Osteoblast (primary cell): ENCODE results near the gene TEPSIN. TPM values are rescaled to one million over a fixed set of nuclear protein-coding genes. Genes with fewer than 3 reads are reported as not detected.
A peak's percentile ranks its signal among the peaks of the same experiment; 100 is the strongest.

Source experiments
- DNase-seq: peaks from one replicate; pipeline ENCODE4 v3.0.0; 2011; ENCODE audit warnings: low spot score, mixed read lengths; ENCODE audit not compliant: insufficient read length; ENCODE audit errors: missing footprints
- H2AFZ ChIP-seq: 2 replicates; pipeline ENCODE4 v1.6.0; 2011; ENCODE audit warnings: mild to moderate bottlenecking, low read length
- H3K27ac ChIP-seq: 2 replicates; pipeline ENCODE4 v1.5.1; 2011; ENCODE audit warnings: mild to moderate bottlenecking, low read depth, low read length, moderate library complexity
- H3K27me3 ChIP-seq: 2 replicates; pipeline ENCODE4 v1.6.0; 2012; ENCODE audit warnings: mild to moderate bottlenecking, control low read depth, inconsistent platforms, low read length, moderate library complexity; ENCODE audit not compliant: insufficient read depth
- H3K36me3 ChIP-seq: 2 replicates; pipeline ENCODE4 v1.5.1; 2011; ENCODE audit warnings: mild to moderate bottlenecking, low read length, control low read depth, moderate library complexity; ENCODE audit not compliant: insufficient read depth
- H3K4me1 ChIP-seq: 2 replicates; pipeline ENCODE4 v1.5.1; 2011; ENCODE audit warnings: mild to moderate bottlenecking, low read length, control low read depth, moderate library complexity; ENCODE audit not compliant: insufficient read depth
- H3K4me2 ChIP-seq: 2 replicates; pipeline ENCODE4 v1.6.0; 2011; ENCODE audit warnings: mild to moderate bottlenecking, low read length; ENCODE audit not compliant: insufficient read depth
- H3K4me3 ChIP-seq: fragments of 200-600 bp; sonication (generic); 3 replicates; pipeline ENCODE4 v1.5.1; 2012; ENCODE audit warnings: mild to moderate bottlenecking, low read length, inconsistent platforms; ENCODE audit not compliant: insufficient read depth
- H3K79me2 ChIP-seq: 2 replicates; pipeline ENCODE4 v1.6.0; 2012; ENCODE audit warnings: mild to moderate bottlenecking, low read length, control low read depth, inconsistent platforms; ENCODE audit not compliant: insufficient read depth
- H3K9me3 ChIP-seq: 2 replicates; pipeline ENCODE4 v1.5.1; 2011; ENCODE audit warnings: low read depth, low read length, control low read depth
- H4K20me1 ChIP-seq: 2 replicates; pipeline ENCODE4 v1.6.0; 2012; ENCODE audit warnings: mild to moderate bottlenecking, low read length, control low read depth; ENCODE audit not compliant: insufficient read depth
- total RNA-seq: library from RNA; depleted of rRNA; stranded (reverse); fragments of >200 nt; gene quantifications from 2 replicates; pipeline ENCODE4 v1.2.3, GENCODE V29; 2012
- TF ChIP-seq, protein P1 (sequence below): IDR thresholded peaks from 2 replicates; pipeline ENCODE4 v1.5.1; 2011; ENCODE audit warnings: mild to moderate bottlenecking, low read depth, low read length, moderate library complexity; ENCODE audit errors: extremely low read depth

The TEPSIN gene
- total RNA-seq, 1 donor = 16.6 TPM

- H3K9me3 ChIP-seq = no peaks in the 10 kb centered on the region
- H4K20me1 ChIP-seq = peaks cover 5% of the 10 kb centered on the region
- H3K79me2 ChIP-seq = peaks cover 31% of the 10 kb centered on the region
- H3K4me1 ChIP-seq = no peaks in the 10 kb centered on the region
- peak overlapping the region; percentile 20 for H3K27ac ChIP-seq
- peak overlapping the region; percentile 63 for H3K4me2 ChIP-seq
- H3K4me3 ChIP-seq = peak overlapping the region; percentile 62
- TF ChIP-seq, protein P1, sequence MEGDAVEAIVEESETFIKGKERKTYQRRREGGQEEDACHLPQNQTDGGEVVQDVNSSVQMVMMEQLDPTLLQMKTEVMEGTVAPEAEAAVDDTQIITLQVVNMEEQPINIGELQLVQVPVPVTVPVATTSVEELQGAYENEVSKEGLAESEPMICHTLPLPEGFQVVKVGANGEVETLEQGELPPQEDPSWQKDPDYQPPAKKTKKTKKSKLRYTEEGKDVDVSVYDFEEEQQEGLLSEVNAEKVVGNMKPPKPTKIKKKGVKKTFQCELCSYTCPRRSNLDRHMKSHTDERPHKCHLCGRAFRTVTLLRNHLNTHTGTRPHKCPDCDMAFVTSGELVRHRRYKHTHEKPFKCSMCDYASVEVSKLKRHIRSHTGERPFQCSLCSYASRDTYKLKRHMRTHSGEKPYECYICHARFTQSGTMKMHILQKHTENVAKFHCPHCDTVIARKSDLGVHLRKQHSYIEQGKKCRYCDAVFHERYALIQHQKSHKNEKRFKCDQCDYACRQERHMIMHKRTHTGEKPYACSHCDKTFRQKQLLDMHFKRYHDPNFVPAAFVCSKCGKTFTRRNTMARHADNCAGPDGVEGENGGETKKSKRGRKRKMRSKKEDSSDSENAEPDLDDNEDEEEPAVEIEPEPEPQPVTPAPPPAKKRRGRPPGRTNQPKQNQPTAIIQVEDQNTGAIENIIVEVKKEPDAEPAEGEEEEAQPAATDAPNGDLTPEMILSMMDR = no peak
- H2AFZ ChIP-seq = no peak overlapping the region
- peak; percentile 91 for DNase-seq
- peaks cover 37% of the 10 kb centered on the region for H3K36me3 ChIP-seq
- no peaks in the 10 kb centered on the region for H3K27me3 ChIP-seq
Measured at GRCh38 chr17:81277946-81278693, 39.3 kb upstream of the TEPSIN start.

DNA sequence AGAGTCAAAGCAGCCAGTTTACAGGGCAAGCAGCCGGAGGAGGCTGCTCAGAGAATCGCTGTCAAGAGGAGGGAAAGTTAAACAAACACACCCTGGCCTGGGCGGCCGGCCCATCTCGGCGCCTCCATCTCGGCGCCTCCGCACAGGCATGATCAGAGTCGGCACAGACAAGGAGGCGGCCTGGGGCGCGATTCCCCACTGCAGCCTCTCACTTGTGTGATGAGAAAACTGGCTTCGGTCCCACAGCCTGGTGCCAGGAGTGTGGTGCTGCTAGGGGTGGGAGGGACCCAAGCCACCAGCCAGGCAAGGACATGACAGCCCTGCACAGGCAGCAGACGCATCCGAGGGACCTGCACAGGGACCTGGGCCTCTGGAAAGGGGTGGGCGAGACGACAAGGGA lies 38.6 kb upstream of the TEPSIN start:
- Histone ChIP-seq H3K27me3 (no peaks in the 10 kb centered on the region), H3K27ac (no peak overlapping the region), H3K36me3 (peaks cover 44% of the 10 kb centered on the region), H3K4me1 (no peaks in the 10 kb centered on the region), H3K9me3 (no peaks in the 10 kb centered on the region), H3K79me2 (peaks cover 24% of the 10 kb centered on the region), H3K4me3 (peak overlapping the region; percentile 62), H3K4me2 (peak overlapping the region; percentile 63), H4K20me1 (peaks cover 9% of the 10 kb centered on the region), H2AFZ (no peak overlapping the region)
- TF ChIP-seq, protein P1 = no peak
- DNase-seq = peak; percentile 91

- Histone ChIP-seq H3K27ac (no peak overlapping the region), H3K4me3 (no peak overlapping the region), H3K4me2 (no peak overlapping the region), H3K36me3 (peaks cover 43% of the 10 kb centered on the region), H3K4me1 (no peaks in the 10 kb centered on the region), H2AFZ (no peak overlapping the region), H3K9me3 (no peaks in the 10 kb centered on the region), H3K27me3 (no peaks in the 10 kb centered on the region), H3K79me2 (peaks cover 22% of the 10 kb centered on the region), H4K20me1 (peaks cover 9% of the 10 kb centered on the region)
- no peak for DNase-seq
- TF ChIP-seq, protein P1 = no peak
Measured at GRCh38 chr17:81276781-81277180, 37.9 kb upstream of the TEPSIN start.

GRCh38 chr17:81274471-81274855 lies 35.6 kb upstream of the TEPSIN start:
- Histone ChIP-seq H3K27ac (no peak overlapping the region), H3K4me2 (no peak overlapping the region), H4K20me1 (peaks cover 9% of the 10 kb centered on the region), H3K27me3 (no peaks in the 10 kb centered on the region), H3K4me3 (no peak overlapping the region), H3K4me1 (no peaks in the 10 kb centered on the region), H3K79me2 (peaks cover 18% of the 10 kb centered on the region), H3K36me3 (peaks cover 47% of the 10 kb centered on the region), H3K9me3 (no peaks in the 10 kb centered on the region), H2AFZ (no peak overlapping the region)
- DNase-seq = no peak
- TF ChIP-seq, protein P1 = no peak
